AG04449 (cell line): ENCODE results near the gene ZNF287.

Experiments
- CTCF ChIA-PET: fragments of 350-600 bp; formaldehyde crosslinking; extraction: SDS; loops from one replicate; lab custom pipeline; 2021; ENCODE audit warnings: antibody characterized with exemption; lab: Yijun Ruan, JAX
- POLR2A ChIA-PET: fragments of 400-600, 350-600 bp; formaldehyde crosslinking; extraction: SDS; loops from one replicate; lab custom pipeline; 2020; ENCODE audit warnings: antibody characterized with exemption, inconsistent platforms; lab: Yijun Ruan, JAX
- DNase-seq: peaks from one replicate; pipeline ENCODE4 v3.0.0-alpha.2; 2010; ENCODE audit warnings: low read depth, low spot score
- H3K4me3 ChIP-seq: 2 replicates; pipeline ENCODE4 v1.5.1; 2011; ENCODE audit warnings: low read depth, mild to moderate bottlenecking, control low read depth, low read length
- TF ChIP-seq, protein P1 (sequence below): IDR thresholded peaks from one replicate; pipeline ENCODE4 v1.5.1; 2011; ENCODE audit warnings: mild to moderate bottlenecking, moderate library complexity, low read length, control low read depth, inconsistent platforms; ENCODE audit not compliant: insufficient read depth; ENCODE audit errors: missing control alignments

Gene ZNF287

DNA sequence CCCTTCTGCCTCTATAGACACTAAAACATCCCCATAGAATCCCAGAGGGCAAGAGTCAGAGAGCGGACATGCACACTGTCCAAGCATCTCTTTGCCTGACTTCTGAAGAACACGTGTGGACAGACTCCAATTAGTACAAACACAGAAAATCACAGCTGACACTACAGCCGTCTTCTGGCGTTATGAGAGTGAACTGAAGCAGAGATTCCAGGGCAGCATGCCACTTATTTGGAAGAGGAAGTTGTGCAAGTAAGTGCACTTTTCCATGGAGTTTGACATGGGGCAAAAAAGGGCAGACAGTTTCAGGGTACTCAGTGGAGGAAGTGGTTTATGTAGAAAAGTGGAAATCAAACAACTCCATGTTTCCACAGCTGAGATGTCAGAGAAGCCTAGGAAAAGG lies 16.8 kb upstream of the ZNF287 start:
- POLR2A ChIA-PET, result no interaction called here
- CTCF ChIA-PET, result interaction anchor here (1.4 to 8.1 kb wide), 4 partner anchors 11 to 133 kb away, joined by 3 to 82 read pairs (median 5); partner anchors contain the start of gene ZNF287
- no peak for DNase-seq
- no peak overlapping the region for H3K4me3 ChIP-seq
- TF ChIP-seq, protein P1, sequence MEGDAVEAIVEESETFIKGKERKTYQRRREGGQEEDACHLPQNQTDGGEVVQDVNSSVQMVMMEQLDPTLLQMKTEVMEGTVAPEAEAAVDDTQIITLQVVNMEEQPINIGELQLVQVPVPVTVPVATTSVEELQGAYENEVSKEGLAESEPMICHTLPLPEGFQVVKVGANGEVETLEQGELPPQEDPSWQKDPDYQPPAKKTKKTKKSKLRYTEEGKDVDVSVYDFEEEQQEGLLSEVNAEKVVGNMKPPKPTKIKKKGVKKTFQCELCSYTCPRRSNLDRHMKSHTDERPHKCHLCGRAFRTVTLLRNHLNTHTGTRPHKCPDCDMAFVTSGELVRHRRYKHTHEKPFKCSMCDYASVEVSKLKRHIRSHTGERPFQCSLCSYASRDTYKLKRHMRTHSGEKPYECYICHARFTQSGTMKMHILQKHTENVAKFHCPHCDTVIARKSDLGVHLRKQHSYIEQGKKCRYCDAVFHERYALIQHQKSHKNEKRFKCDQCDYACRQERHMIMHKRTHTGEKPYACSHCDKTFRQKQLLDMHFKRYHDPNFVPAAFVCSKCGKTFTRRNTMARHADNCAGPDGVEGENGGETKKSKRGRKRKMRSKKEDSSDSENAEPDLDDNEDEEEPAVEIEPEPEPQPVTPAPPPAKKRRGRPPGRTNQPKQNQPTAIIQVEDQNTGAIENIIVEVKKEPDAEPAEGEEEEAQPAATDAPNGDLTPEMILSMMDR, result no peak

DNA sequence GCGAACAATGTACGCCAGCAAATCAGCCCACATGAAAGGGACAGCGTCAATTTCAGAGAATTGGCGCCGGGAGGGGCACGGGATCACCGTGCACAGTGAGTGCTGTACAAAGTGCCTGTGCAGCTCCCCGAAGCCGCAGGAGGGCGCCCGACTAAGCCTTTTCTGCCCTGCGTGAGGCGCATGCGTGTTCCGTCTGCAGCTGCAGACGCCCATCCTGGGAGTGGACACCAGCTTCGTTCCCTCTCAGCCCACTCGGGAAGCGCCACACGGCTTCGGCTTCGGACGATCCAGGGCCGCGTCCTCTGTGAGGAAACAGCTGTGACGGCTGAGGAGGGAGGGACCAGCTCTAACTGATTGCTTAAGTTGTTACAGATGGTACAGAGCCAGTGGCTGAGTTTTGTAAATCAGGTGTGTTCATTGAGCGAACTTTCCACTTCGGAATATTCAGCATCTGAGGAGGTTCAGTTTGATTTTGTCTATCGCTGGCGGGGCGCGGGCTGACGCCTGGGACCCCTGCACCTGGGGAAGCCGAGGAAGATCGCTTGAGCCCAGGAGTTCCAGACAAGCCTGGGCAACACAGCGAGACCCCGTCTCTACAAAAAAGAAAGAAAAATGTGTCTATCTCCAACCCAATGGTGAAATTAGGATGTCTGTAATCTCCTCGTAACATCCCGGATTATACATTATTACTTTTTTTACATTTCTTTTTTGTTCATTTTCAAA lies 15.4 kb upstream of the ZNF287 start:
- DNase-seq, result peak; percentile 4
- H3K4me3 ChIP-seq, result peak overlapping the region; percentile 59
- CTCF ChIA-PET, result interaction anchor here (1.0 to 8.1 kb wide), 18 partner anchors 8 to 546 kb away, joined by 3 to 82 read pairs (median 4); no protein-coding TSS in a partner anchor
- POLR2A ChIA-PET, result interaction anchor here (1.0 kb wide), 1 partner anchor 15 kb away, joined by 3 read pairs; the partner anchor contains the start of gene ZNF287
- TF ChIP-seq, protein P1, result peak; percentile 93

DNA sequence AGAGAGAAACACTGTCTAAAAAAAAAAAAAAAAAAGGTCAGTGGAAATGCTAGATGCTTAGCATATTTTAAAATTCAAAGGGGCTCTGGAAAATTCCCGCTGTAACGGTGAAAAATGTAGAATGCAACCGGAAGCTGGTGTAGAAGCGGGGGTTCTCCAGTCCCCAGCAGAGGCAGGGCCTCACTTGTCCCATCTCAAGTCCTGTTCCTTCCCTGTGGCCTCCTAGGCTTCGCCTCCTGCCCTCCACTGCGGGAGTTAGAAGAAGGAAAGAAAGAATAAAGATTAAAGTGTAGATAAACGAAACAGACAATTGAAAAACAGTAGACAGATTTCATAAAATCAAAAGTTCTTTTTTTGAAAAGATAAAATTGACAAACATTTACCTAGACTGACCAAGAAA lies 14.8 kb upstream of the ZNF287 start:
- TF ChIP-seq, protein P1, result no peak
- no peak overlapping the region for H3K4me3 ChIP-seq
- DNase-seq, result no peak
- CTCF ChIA-PET, result interaction anchor here (1.0 to 8.1 kb wide), 16 partner anchors 8 to 408 kb away, joined by 3 to 82 read pairs (median 5); no protein-coding TSS in a partner anchor
- POLR2A ChIA-PET, result interaction anchor here (1.0 kb wide), 1 partner anchor 15 kb away, joined by 3 read pairs; the partner anchor contains the start of gene ZNF287

DNA sequence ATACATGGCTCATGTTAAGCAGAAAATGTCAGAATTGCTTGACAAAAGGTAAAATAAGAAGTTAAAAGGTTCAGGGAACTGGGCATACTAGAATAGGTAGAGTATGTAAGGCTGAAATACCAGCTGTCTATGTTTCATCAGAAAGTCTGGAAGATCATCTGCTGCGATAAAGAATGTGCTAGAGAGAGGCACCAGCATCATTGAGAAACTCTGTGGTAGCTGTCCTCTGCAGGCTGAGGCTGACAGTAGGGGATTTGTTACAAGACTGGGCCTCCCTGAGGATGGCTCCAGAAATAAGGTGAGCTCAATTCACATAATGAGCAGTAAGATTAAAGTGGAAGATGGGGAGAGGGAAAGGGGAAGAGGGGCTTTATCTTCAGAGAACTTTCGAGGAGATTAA lies 4.5 kb upstream of the ZNF287 start:
- POLR2A ChIA-PET, result no interaction called here
- H3K4me3 ChIP-seq, result no peak overlapping the region
- TF ChIP-seq, protein P1, result no peak
- no peak for DNase-seq
- CTCF ChIA-PET, result interaction anchor here (0.8 to 3.8 kb wide), 3 partner anchors 11 to 16 kb away, joined by 3 to 23 read pairs (median 4); no protein-coding TSS in a partner anchor

DNA sequence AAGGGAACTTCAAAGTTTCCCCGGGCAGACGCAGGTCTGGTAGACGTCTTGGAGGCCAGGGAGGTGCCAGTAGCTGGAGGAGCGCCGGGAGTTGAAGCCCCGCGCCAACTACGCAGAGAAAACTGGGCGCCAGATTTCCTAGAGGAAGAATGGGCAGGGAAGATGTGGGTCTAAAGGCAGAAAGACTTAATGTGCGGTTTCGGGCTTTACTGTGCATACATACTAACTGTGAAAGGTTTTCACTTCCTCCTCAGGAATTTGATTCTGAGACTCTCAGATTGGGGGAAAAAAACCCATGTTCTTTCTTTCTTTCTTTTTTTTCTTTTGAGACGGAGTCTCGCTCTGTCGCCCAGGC lies 331 bp upstream of the ZNF287 start:
- DNase-seq, result no peak
- H3K4me3 ChIP-seq, result peak overlapping the region; percentile 86
- POLR2A ChIA-PET, result interaction anchor here (0.7 to 0.8 kb wide), 2 partner anchors 15 to 33 kb away, joined by 3 to 5 read pairs; no protein-coding TSS in a partner anchor
- CTCF ChIA-PET, result interaction anchor here (0.8 to 2.7 kb wide), 5 partner anchors 9 to 116 kb away, joined by 3 to 18 read pairs (median 6); no protein-coding TSS in a partner anchor
- TF ChIP-seq, protein P1, result no peak

DNA sequence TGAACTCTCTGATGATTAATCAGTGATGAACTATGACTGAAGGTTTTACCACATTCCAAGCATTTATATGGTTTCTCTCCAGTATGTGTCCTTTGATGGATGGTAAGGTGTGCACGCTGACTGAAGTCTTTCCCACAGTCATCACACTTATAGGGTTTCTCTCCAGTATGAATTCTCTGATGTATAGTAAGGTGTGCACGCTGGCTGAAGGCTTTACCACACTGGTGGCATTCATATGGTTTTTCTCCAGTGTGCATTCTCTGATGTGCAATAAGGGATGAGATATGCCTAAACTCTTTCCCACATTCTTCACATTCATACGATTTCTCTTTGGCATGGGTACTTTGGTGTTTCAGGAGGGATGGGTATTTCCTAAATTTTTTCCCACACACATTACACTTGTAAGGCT lies 16.4 kb downstream of the ZNF287 start:
- H3K4me3 ChIP-seq, result no peak overlapping the region
- CTCF ChIA-PET, result no interaction called here

More for the DNA sequence above, 16.4 kb downstream of the ZNF287 start:
- DNase-seq, result no peak
- TF ChIP-seq, protein P1, result no peak
- POLR2A ChIA-PET, result no interaction called here
